GM10266 (cell line): ENCODE data around the gene ADAMTS8.

Experiments used
- DNase-seq: peaks from one replicate; pipeline ENCODE4 v3.0.0; 2012; ENCODE audit errors: extremely low spot score
- TF ChIP-seq, protein P1 (sequence below): IDR thresholded peaks from 2 replicates; pipeline ENCODE4 v1.5.1; 2012; ENCODE audit warnings: mild to moderate bottlenecking, low read depth; ENCODE audit not compliant: control insufficient read depth, insufficient read depth; ENCODE audit errors: missing control alignments

The ADAMTS8 gene

DNA sequence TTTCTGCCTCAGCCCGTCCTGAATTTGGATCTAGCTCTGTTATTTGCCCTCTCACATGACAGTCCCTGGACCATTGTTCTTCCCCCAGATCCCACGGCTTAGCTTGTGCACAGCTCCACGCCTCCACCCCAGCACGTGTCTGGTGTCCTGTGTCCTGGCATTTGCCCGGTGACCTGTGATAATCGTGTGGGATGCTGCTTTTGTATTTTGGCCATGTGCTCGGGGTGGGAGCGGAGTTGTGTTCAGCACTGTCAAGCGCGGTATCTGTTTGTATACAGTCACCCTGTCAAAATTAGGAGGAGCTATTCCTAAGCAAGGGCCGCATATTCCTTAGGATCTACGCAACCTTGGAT lies 11.9 kb downstream of the ADAMTS8 start:
- no peak for DNase-seq
- TF ChIP-seq, protein P1, sequence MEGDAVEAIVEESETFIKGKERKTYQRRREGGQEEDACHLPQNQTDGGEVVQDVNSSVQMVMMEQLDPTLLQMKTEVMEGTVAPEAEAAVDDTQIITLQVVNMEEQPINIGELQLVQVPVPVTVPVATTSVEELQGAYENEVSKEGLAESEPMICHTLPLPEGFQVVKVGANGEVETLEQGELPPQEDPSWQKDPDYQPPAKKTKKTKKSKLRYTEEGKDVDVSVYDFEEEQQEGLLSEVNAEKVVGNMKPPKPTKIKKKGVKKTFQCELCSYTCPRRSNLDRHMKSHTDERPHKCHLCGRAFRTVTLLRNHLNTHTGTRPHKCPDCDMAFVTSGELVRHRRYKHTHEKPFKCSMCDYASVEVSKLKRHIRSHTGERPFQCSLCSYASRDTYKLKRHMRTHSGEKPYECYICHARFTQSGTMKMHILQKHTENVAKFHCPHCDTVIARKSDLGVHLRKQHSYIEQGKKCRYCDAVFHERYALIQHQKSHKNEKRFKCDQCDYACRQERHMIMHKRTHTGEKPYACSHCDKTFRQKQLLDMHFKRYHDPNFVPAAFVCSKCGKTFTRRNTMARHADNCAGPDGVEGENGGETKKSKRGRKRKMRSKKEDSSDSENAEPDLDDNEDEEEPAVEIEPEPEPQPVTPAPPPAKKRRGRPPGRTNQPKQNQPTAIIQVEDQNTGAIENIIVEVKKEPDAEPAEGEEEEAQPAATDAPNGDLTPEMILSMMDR: no peak

DNA sequence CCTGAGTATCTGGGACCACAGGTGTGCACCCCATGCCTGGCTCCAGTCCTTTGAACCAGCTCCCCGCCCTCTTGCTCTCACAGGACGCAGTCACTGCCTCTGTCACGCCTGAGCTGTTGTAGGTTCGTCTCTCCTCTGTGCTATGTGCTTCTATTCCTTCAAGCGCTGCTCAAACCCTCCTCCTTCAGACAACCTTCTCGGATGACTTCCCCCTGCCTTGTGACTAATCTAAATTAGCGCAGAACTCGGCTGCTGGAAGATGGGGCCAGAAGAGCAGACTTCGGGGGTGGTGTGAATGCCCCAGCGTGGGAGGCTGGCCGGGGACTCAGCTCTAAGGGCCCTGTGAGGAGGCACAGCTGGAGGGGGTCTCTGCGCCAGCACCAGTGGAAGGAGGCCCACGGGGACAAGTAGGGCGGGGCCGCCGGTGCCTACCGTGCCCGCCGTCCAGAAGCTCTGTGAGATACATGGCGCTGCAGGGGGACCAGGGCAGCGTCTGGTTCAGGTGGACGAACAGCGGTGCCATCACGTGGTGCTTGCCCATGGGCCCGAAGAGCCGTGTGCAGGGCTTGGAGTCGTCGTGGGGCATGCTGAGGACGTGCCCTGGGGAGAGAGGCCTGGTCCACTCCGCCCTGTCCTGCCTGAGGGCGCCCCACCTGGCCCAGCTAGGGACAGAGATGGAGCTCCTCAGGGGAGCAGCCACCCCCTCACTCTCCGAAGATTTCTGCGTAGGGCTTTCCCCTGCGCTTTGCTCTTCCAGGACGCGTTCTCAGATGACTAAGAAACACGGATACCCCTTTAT lies 12.5 kb downstream of the ADAMTS8 start:
- DNase-seq: no peak
- TF ChIP-seq, protein P1: no peak

DNA sequence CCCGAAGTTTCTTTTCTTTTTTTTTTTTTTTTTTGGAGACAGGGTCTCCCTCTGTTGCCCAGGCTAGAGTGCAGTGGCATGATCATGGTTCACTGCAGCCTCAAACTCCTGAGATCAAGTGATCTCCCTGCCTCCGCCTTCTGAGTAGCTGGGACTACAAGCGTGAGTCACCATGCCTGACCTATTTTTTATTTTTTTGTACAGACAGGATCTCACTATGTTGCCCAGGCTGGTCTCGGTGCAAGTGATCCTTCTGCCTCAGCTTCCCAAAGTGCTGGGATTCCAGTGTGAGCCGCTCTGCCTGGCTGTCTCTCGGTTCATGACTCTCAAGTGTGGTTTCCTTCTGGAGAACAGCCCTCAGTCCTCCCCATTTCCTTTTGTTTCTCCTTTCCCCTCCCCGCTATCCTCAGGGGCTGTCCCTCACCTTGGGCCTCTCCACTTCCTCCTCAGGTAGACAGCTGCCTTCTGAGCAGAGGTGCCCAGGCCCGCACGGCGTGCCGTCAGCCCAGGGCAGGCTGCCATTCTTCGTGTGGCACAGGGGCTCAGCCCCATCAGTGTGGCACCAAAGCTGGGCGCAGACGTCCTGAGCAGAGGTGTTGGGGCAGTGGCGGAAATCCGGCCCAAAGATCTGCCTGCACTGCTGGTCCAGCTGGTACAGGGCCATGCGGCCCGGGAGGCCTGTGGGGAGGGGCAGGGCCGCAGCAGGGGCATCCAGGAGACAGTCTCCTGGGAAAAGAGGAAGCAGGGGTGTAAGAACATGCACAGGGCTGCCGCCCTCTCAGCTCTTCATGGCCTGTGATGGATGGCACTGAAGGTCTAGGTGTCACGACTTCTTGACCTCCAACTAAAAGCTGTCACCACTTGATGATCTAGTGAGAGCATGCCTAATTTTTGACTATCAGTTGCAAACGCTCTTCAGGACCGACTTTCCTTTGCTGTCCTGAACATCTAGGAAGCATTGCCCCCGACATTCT lies 14.0 kb downstream of the ADAMTS8 start:
- no peak for DNase-seq
- TF ChIP-seq, protein P1: no peak

DNA sequence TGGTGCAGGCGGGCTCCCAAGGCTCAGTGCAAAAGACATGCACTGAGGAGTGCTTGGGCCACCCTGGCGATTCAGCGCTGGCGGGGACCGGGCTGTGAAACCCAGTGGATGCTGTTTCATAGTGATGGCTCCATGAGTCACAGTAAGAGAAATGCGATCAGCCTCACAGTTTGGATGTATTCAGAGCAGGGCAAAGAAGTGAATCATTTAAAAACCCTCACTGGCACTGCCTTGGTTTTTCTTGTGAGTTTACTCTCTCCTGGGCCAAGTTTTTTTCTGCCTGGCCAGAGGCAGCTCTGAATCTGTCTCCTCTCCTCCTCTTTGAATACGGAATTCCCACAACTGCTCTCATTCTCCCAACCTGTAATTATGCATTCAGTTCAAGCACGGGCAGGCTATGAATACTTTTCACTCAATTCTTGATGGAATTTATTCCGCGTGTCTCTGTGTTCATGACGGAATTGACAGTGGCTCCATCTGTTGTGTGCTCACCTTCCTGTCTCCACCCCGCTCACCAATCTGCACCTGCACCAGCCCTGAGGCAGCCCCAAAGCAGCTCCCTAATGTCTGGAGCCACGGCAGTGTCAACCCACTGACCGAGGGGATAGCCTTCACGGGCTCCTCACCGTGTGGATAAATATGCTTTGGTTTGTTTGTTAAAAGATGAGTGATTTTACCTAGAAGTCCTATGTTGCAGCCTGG lies 14.9 kb downstream of the ADAMTS8 start:
- DNase-seq: no peak
- TF ChIP-seq, protein P1: no peak

DNA sequence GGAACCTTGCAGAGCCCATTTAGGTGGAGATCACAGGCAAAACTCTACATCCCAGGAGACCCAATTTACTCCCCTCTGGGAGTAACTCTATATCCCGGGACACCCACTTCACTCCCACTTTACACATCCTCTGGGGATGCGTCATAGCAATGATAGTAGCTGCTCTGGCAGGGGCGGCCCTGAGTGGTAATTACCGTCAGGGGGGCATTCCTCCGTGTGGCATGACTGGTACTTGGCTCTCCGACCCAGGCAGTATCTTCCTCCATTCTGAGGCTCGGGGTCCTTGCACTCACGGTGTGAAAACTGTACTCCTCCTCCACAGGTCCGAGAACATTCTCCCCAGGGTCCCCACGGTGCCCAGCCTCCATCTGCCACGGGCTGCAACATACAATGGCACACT lies 17.2 kb downstream of the ADAMTS8 start:
- no peak for DNase-seq
- TF ChIP-seq, protein P1: no peak

DNA sequence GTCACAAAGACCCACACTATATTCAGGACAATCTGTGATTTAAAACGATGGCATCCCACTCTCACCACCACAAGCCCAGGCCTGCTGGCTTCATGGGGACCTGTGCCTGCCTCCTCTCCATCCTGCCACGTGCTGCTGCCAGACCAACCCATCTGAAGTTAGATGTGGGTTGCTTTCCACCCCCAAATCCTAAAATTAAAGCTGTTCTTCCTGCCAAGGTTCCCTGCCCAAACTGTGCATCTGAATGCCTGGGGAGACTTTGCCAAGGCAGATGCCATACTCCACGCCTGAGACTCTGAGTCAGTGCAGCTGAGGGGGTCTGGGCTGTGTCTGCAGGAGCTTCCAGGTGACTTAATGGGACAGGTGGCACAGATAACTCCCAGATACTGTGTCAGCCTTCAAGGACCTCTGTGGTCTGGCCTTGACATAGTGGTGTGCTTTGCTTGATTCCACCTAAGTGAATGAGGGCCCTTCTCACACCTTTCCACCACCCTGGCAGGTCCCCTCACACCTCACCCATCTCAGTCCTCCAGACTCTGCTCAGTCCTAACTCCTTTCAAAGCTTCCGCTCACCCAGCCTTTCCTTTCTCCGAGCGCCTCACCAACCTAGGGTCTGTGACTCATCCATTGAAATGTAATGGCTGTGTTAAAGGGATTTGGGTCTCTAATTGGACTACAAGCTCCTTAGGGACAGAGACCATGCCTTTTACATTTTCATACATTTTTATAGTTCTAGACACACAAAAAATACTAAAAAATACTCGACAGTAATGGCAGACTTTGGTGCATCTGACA lies 18.6 kb downstream of the ADAMTS8 start:
- no peak for DNase-seq
- TF ChIP-seq, protein P1: no peak
